Lower leg skin (tissue), 3 donors: Measurements from ENCODE around the gene FEM1B.

Experiments
- POLR2A ChIP-seq, 2 donors: fragments of 450-650 bp; IDR thresholded peaks; one replicate each; pipeline ENCODE4 v1.6.1; 2016 to 2017; ENCODE audit warnings: antibody characterized with exemption in 2 of 2, mild to moderate bottlenecking in 1 of 2, moderate library complexity in 1 of 2
- TF ChIP-seq, protein P1 (sequence below), 3 donors: fragments of 450-650 bp; IDR thresholded peaks; one replicate each; pipeline ENCODE4 v1.5.1; 2016; ENCODE audit warnings: antibody characterized with exemption in 3 of 3, mild to moderate bottlenecking in 3 of 3, moderate library complexity in 2 of 3

DNA sequence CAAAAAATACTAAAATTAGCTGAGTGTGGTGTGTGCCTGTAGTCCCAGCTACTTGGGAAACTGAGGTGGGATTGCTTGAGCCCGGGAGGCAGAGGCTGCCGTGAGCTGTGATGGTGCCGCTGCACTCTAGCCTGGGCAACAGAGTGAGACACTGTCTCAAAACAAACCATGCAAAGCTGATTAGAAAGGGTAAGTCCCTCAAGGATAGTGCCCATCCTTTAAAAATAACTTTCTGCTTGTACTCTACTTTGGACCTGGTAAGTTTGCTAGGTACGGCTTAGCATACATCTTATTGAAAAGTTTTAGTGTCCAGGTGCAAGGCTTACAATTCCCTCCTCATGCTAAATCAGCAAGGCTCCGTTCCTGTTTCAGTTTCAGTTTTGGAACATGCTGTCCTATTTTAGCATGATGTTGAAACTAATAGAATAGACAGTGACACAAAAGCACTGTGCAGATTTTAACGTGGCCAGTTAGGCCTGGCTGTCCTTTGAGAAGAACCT lies 21.4 kb downstream of the FEM1B start:
- TF ChIP-seq, protein P1, sequence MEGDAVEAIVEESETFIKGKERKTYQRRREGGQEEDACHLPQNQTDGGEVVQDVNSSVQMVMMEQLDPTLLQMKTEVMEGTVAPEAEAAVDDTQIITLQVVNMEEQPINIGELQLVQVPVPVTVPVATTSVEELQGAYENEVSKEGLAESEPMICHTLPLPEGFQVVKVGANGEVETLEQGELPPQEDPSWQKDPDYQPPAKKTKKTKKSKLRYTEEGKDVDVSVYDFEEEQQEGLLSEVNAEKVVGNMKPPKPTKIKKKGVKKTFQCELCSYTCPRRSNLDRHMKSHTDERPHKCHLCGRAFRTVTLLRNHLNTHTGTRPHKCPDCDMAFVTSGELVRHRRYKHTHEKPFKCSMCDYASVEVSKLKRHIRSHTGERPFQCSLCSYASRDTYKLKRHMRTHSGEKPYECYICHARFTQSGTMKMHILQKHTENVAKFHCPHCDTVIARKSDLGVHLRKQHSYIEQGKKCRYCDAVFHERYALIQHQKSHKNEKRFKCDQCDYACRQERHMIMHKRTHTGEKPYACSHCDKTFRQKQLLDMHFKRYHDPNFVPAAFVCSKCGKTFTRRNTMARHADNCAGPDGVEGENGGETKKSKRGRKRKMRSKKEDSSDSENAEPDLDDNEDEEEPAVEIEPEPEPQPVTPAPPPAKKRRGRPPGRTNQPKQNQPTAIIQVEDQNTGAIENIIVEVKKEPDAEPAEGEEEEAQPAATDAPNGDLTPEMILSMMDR (IDR thresholded peaks at IDR 0.05) = no peak
- TF ChIP-seq POLR2A (IDR thresholded peaks at IDR 0.05) = no peak
